Measurements from ENCODE around the gene NFU1. TPM values are rescaled to one million over a fixed set of nuclear protein-coding genes. Genes with fewer than 3 reads are reported as not detected.

Gene NFU1
- 10 to 100 TPM; 38.9 to 60.6 (median 47.2) TPM for total RNA-seq
- long read RNA-seq, donor 1, transcript NFU1-203 (8 exons, 1,467 nt), result major isoform, 7 of 12 reads
- long read RNA-seq, donor 1, partial matches to known transcripts, result 1 of 12 reads
- long read RNA-seq, donor 1, other reads (novel, unspliced or antisense), result 3 of 12 reads
- long read RNA-seq, donor 2, transcript NFU1-203 (8 exons, 1,467 nt), result major isoform, 9 of 9 reads
- long read RNA-seq, donor 2, partial matches to known transcripts, result 0 of 9 reads
- long read RNA-seq, donor 2, other reads (novel, unspliced or antisense), result 0 of 9 reads

GRCh38 chr2:69436938-69437750 is at the start of gene NFU1:
Gene NFU1, minus strand, starts transcription at chr2:69437435. Its CDS starts 13 bp downstream, at chr2:69437422.
- DNase-seq (peak; percentile 90 to 94 (median 93)), ATAC-seq (peak; percentile 93)
- intact Hi-C loops (cut with DNase I, micrococcal nuclease), result no loop called here

GRCh38 chr2:69483696-69484095 is 46.5 kb upstream of the NFU1 start:
- peaks cover 11% of the 10 kb centered on the region for H3K4me1 ChIP-seq (ENCODE audit: low read depth)
- no peaks in the 10 kb centered on the region for H3K36me3 ChIP-seq (ENCODE audit: low read depth)
- H3K9me3 ChIP-seq, result no peaks in the 10 kb centered on the region
- intact Hi-C loops (cut with DNase I, micrococcal nuclease), result no loop called here
- ATAC-seq (peak; percentile 92), DNase-seq (peak in 1 of 3 donors; percentile 48)
- no peak for TF ChIP-seq CTCF (IDR thresholded peaks at IDR 0.05)
- H3K4me3 ChIP-seq, result no peak overlapping the region

More at GRCh38 chr2:69436938-69437750, at the start of gene NFU1:
- Histone ChIP-seq H3K36me3 (ENCODE audit: low read depth) (no peaks in the 10 kb centered on the region), H3K9me3 (no peaks in the 10 kb centered on the region), H3K4me1 (ENCODE audit: low read depth) (peaks cover 17% of the 10 kb centered on the region), H3K4me3 (peak within 1 kb of the TSS; percentile 52)
- TF ChIP-seq CTCF (IDR thresholded peaks at IDR 0.05), result peak; percentile 66

GRCh38 chr2:69483024-69483423 is 45.8 kb upstream of the NFU1 start:
- Histone ChIP-seq H3K4me1 (ENCODE audit: low read depth) (peaks cover 12% of the 10 kb centered on the region), H3K4me3 (no peak overlapping the region), H3K36me3 (ENCODE audit: low read depth) (no peaks in the 10 kb centered on the region), H3K9me3 (no peaks in the 10 kb centered on the region)
- peak; percentile 65 for ATAC-seq
- intact Hi-C loops (cut with DNase I, micrococcal nuclease), result no loop called here
- no peak for TF ChIP-seq CTCF (IDR thresholded peaks at IDR 0.05)
- no peak for DNase-seq

GRCh38 chr2:69482471-69482870 is 45.2 kb upstream of the NFU1 start:
- TF ChIP-seq CTCF (IDR thresholded peaks at IDR 0.05), result no peak
- ATAC-seq (no peak), DNase-seq (no peak)
- peaks cover 16% of the 10 kb centered on the region for H3K4me1 ChIP-seq (ENCODE audit: low read depth)
- H3K9me3 ChIP-seq, result no peaks in the 10 kb centered on the region
- intact Hi-C loops (cut with DNase I, micrococcal nuclease), result no loop called here
- no peak overlapping the region for H3K4me3 ChIP-seq
- H3K36me3 ChIP-seq (ENCODE audit: low read depth), result no peaks in the 10 kb centered on the region

- no peaks in the 10 kb centered on the region for H3K36me3 ChIP-seq (ENCODE audit: low read depth)
- no peak overlapping the region for H3K4me3 ChIP-seq
- no peak for DNase-seq
- TF ChIP-seq CTCF (IDR thresholded peaks at IDR 0.05), result no peak
- no peak for ATAC-seq
- H3K4me1 ChIP-seq (ENCODE audit: low read depth), result peaks cover 16% of the 10 kb centered on the region
- intact Hi-C loops (cut with DNase I, micrococcal nuclease), result no loop called here
- no peaks in the 10 kb centered on the region for H3K9me3 ChIP-seq
Measured at GRCh38 chr2:69481421-69481820, 44.2 kb upstream of the NFU1 start.

Data from mucosa of descending colon (tissue), 3 donors.